ENCODE data around the gene DDR1.

- TF ChIP-seq REST (IDR thresholded peaks at IDR 0.05; ENCODE audit: insufficient read depth in 1 of 2, low read depth in 2 of 2, low read length in 1 of 2) (no peak), CTCF (IDR thresholded peaks at IDR 0.05) (no peak)
Measured at GRCh38 chr6:30889496-30889885, 5.2 kb downstream of the DDR1 start.

All from Panc1 (cell line).